ENCODE results near the gene WDR7.

DNA sequence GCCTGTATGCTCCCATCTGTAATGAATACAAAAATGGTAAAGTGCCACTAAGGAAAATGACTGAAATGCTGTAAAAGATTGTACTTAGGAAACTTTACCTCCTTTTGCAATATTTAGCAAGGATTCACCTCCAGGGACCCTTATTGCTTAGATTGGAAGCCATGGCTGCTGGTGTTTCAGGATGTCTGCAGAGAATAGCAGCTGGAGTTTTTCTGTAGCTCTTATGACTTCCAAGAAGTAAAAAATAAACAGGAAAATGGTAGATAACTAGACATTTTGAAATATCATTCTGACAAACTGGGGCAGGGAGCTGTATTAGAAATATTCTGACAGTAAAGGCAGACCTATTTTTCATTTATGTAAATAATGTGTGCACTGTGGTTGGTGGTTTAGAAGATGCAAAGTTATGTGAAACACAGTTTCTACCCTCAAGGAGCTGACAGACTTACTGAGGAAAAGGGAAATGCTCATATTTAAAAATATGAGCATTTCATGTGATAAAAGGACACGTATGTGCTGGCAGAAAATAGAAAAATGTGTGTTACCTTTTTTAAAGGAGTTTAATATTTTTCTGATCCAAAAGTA lies 270.8 kb downstream of the WDR7 start:
- no peak for TF ChIP-seq SP1 (IDR thresholded peaks at IDR 0.05)
- TF ChIP-seq SUZ12 (IDR thresholded peaks at IDR 0.05): no peak
- no peak for TF ChIP-seq TARDBP (IDR thresholded peaks at IDR 0.05)
